PC-3 (cell line): ENCODE results near the gene RNF141.

Source experiments
- EZH2 ChIP-seq: fragments of 300-600 bp; sonication (generic); IDR thresholded peaks from one replicate; pipeline ENCODE4 v1.6.1; 2017; ENCODE audit warnings: antibody characterized with exemption, mild to moderate bottlenecking, low read length; ENCODE audit not compliant: unreplicated experiment
- TF ChIP-seq, protein P1 (sequence below): fragments of 300-600 bp; sonication (generic); conservative IDR thresholded peaks from 2 replicates; pipeline ENCODE4 v1.5.1; 2017; ENCODE audit warnings: antibody characterized with exemption, low read depth, mild to moderate bottlenecking, low read length

- TF ChIP-seq, protein P1, sequence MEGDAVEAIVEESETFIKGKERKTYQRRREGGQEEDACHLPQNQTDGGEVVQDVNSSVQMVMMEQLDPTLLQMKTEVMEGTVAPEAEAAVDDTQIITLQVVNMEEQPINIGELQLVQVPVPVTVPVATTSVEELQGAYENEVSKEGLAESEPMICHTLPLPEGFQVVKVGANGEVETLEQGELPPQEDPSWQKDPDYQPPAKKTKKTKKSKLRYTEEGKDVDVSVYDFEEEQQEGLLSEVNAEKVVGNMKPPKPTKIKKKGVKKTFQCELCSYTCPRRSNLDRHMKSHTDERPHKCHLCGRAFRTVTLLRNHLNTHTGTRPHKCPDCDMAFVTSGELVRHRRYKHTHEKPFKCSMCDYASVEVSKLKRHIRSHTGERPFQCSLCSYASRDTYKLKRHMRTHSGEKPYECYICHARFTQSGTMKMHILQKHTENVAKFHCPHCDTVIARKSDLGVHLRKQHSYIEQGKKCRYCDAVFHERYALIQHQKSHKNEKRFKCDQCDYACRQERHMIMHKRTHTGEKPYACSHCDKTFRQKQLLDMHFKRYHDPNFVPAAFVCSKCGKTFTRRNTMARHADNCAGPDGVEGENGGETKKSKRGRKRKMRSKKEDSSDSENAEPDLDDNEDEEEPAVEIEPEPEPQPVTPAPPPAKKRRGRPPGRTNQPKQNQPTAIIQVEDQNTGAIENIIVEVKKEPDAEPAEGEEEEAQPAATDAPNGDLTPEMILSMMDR = peak; percentile 73
- TF ChIP-seq EZH2 = no peak
Measured at GRCh38 chr11:10540915-10541560, at the start of gene RNF141.
